GM19452 (cell line): ENCODE results near the gene TNFRSF6B.

Experiments used
- ATAC-seq: cut with Tn5 transposase; IDR thresholded peaks from one replicate; pipeline ENCODE4 v1.9.1; 2021; ENCODE audit not compliant: unreplicated experiment

TNFRSF6B gene

GRCh38 chr20:63746751-63747315 is 50.4 kb downstream of the TNFRSF6B start:
- no peak for ATAC-seq

- no peak for ATAC-seq
Observed at GRCh38 chr20:63747622-63748069, 51.2 kb downstream of the TNFRSF6B start.
